ENCODE data around the gene PPP1R10. TPM values are rescaled to one million over a fixed set of nuclear protein-coding genes. Genes with fewer than 3 reads are reported as not detected.

The PPP1R10 gene
- total RNA-seq, 1 donor from 2014 or later = 20.4 TPM

DNA sequence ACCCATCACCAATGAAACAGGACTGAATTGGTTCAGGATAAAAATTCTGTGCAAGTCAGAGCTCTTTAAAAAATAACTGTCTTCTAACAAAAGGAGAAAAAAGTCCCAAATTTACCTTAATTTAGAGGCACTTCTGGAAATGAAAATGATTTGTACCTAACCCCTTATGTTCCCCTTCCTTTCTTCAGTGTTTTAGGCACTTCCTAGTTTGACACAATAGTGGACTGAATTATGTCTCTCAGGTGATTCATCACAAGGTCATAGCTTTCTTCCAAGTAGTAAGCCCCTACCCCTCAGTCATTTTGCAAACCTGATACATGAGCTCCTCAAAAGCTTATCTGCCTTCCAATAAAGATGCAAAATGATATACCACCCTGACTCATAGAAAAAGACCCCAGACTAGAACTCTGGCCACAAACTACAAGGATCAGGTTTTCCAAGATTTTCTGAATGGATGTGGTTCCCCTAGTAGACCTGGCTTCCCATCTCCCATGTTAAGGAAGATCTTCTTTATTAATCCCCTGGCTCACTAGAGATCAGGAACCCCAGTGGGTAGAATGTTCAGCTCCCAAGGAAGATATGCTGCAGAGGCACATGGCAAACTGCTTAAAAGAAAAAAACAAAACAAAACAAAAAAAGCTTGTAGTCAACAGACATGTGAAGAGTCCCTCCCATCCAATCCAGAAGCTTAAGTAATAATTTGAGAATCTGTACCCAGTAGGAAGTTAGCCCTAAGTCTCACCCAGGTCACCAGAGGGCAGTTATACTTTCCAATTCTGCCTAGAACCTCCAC, 3.6 kb downstream of the PPP1R10 start:
- peak overlapping the region; percentile 100 for H3K27ac ChIP-seq (ENCODE audit: low read depth, low read length)
- H3K4me3 ChIP-seq (ENCODE audit: low read length in 3 of 3) = peak overlapping the region in 2 of 3 donors; percentile 48 to 88
- H3K4me1 ChIP-seq (ENCODE audit: control insufficient read depth in 3 of 3, insufficient read depth in 3 of 3, low read length in 3 of 3) = peaks cover 22 to 49% (median 45%) of the 10 kb centered on the region in 3 donors
- H3K27me3 ChIP-seq (ENCODE audit: control insufficient read depth in 3 of 3, insufficient read depth in 3 of 3, low read length in 3 of 3) = no peaks in the 10 kb centered on the region
- H3K36me3 ChIP-seq (ENCODE audit: control insufficient read depth in 3 of 3, insufficient read depth in 3 of 3, low read length in 3 of 3) = peaks cover 17 to 27% (median 25%) of the 10 kb centered on the region in 3 donors
- no peaks in the 10 kb centered on the region for H3K9me3 ChIP-seq (ENCODE audit: control insufficient read depth in 3 of 3, low read length in 3 of 3)
- peak overlapping the region; percentile 87 to 100 (median 98) for H3K9ac ChIP-seq (ENCODE audit: low read depth in 1 of 3, low read length in 3 of 3)

DNA sequence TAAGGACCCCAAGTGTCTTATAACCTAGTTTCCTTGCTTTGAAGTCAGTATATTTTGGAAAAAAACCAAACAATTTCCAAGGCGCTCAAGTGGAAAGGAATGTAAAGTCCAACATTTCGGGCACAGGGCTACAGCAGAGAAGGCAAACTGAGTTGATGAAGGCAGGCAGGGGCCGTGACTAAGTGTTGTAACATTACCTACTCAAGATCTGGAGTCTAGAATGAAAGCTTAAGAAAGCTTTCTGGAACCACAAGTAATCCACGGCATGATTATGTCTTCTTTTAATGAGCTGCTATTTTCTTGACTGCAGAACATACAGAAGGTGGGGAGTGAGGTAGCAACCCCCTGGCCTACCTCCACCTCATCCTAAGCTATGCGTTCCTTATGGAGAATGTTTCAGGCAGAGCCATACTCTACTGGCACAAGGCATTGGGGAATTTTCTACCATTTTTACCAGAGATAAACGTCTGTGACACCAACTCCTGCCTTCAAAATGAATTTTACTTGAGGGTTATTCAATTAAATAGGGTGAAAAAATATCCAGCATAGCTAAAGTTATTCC, 4.3 kb downstream of the PPP1R10 start:
- Histone ChIP-seq H3K27ac (ENCODE audit: low read depth, low read length) (peak overlapping the region; percentile 100), H3K27me3 (ENCODE audit: control insufficient read depth in 3 of 3, insufficient read depth in 3 of 3, low read length in 3 of 3) (no peaks in the 10 kb centered on the region), H3K9me3 (ENCODE audit: control insufficient read depth in 3 of 3, low read length in 3 of 3) (no peaks in the 10 kb centered on the region), H3K4me3 (ENCODE audit: low read length in 3 of 3) (no peak overlapping the region), H3K4me1 (ENCODE audit: control insufficient read depth in 3 of 3, insufficient read depth in 3 of 3, low read length in 3 of 3) (peaks cover 21 to 48% (median 41%) of the 10 kb centered on the region in 3 donors), H3K9ac (ENCODE audit: low read depth in 1 of 3, low read length in 3 of 3) (no peak overlapping the region), H3K36me3 (ENCODE audit: control insufficient read depth in 3 of 3, insufficient read depth in 3 of 3, low read length in 3 of 3) (peaks cover 21 to 33% (median 30%) of the 10 kb centered on the region in 3 donors)

DNA sequence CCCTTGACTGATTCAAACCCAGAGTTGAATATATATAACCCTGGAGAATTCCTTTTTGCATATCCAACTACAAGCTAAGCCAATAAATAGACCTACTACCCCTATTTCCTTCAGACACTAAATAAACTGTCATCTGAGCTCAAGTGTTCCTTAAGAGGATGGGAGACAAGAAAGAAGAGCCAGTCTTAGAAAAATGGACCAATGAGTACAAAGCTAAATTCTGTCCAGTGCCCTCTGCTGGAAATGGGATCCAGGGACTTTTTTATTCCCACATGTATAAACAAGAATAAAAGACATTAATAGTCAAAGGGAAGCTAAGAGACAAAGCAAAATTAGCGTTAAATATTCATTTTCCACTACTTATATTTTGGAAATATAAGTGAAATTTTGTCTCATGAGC, 4.8 kb downstream of the PPP1R10 start:
- H3K27ac ChIP-seq (ENCODE audit: low read depth, low read length) = peak overlapping the region; percentile 100
- H3K9ac ChIP-seq (ENCODE audit: low read depth in 1 of 3, low read length in 3 of 3) = no peak overlapping the region
- no peaks in the 10 kb centered on the region for H3K9me3 ChIP-seq (ENCODE audit: control insufficient read depth in 3 of 3, low read length in 3 of 3)
- H3K4me3 ChIP-seq (ENCODE audit: low read length in 3 of 3) = no peak overlapping the region
- no peaks in the 10 kb centered on the region for H3K27me3 ChIP-seq (ENCODE audit: control insufficient read depth in 3 of 3, insufficient read depth in 3 of 3, low read length in 3 of 3)
- peaks cover 26 to 38% (median 35%) of the 10 kb centered on the region in 3 donors for H3K36me3 ChIP-seq (ENCODE audit: control insufficient read depth in 3 of 3, insufficient read depth in 3 of 3, low read length in 3 of 3)
- H3K4me1 ChIP-seq (ENCODE audit: control insufficient read depth in 3 of 3, insufficient read depth in 3 of 3, low read length in 3 of 3) = peaks cover 21 to 48% (median 41%) of the 10 kb centered on the region in 3 donors

DNA sequence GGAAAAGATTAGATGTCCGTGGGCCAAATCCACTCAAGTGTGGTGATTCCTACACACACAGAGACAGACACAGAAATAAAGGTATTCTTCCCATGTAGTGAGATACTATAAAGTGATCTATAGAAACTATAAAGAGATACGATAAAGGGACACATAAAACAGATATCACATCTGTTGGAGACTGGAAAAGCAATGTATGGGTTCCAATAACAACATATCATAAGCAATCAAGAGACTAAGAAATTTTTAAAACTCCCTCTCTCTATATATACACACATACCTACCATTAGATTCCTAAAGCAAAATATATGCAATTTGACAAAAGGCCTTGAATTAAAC, 5.2 kb downstream of the PPP1R10 start:
- H3K9me3 ChIP-seq (ENCODE audit: control insufficient read depth in 3 of 3, low read length in 3 of 3) = no peaks in the 10 kb centered on the region
- no peak overlapping the region for H3K4me3 ChIP-seq (ENCODE audit: low read length in 3 of 3)
- H3K27ac ChIP-seq (ENCODE audit: low read depth, low read length) = peak overlapping the region; percentile 100
- H3K9ac ChIP-seq (ENCODE audit: low read depth in 1 of 3, low read length in 3 of 3) = no peak overlapping the region
- H3K4me1 ChIP-seq (ENCODE audit: control insufficient read depth in 3 of 3, insufficient read depth in 3 of 3, low read length in 3 of 3) = peaks cover 21 to 45% (median 41%) of the 10 kb centered on the region in 3 donors
- no peaks in the 10 kb centered on the region for H3K27me3 ChIP-seq (ENCODE audit: control insufficient read depth in 3 of 3, insufficient read depth in 3 of 3, low read length in 3 of 3)
- peaks cover 27 to 41% (median 37%) of the 10 kb centered on the region in 3 donors for H3K36me3 ChIP-seq (ENCODE audit: control insufficient read depth in 3 of 3, insufficient read depth in 3 of 3, low read length in 3 of 3)

DNA sequence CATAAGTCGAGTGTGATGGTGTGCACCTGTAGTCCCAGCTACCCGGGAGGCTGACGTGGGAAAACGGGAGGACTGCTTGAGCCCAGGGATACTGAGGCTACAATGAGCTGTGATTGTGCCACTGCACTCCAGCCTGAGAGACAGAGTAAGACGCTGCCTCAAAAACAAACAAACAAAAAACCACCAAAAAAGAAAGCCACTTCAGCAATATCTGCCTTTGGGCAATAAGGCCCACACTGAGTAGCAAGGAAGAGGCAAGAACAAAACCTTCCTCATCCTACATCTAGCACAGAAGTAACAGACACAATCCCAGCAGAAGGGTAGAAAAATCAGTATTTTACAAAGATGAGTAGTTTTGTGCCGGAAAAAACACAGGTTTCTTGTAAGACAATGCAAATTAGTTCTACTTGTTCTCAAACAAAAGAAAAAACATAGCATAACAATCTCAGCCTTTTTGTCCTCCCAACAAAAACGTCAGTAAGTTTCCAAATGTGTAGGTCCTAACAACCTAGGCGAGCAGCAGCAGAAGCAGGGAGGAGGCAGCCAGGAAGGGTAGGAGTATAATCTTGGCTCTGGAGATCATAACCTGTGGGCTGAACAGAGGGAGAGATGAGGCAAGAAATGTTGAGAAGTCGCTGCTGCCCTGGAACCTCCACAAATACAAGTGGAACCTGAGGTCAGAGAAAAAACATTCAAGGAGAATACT, 5.7 kb downstream of the PPP1R10 start:
- peaks cover 27 to 41% (median 37%) of the 10 kb centered on the region in 3 donors for H3K36me3 ChIP-seq (ENCODE audit: control insufficient read depth in 3 of 3, insufficient read depth in 3 of 3, low read length in 3 of 3)
- no peaks in the 10 kb centered on the region for H3K9me3 ChIP-seq (ENCODE audit: control insufficient read depth in 3 of 3, low read length in 3 of 3)
- no peaks in the 10 kb centered on the region for H3K27me3 ChIP-seq (ENCODE audit: control insufficient read depth in 3 of 3, insufficient read depth in 3 of 3, low read length in 3 of 3)
- H3K4me1 ChIP-seq (ENCODE audit: control insufficient read depth in 3 of 3, insufficient read depth in 3 of 3, low read length in 3 of 3) = peaks cover 21 to 42% (median 41%) of the 10 kb centered on the region in 3 donors
- no peak overlapping the region for H3K9ac ChIP-seq (ENCODE audit: low read depth in 1 of 3, low read length in 3 of 3)
- H3K27ac ChIP-seq (ENCODE audit: low read depth, low read length) = no peak overlapping the region
- no peak overlapping the region for H3K4me3 ChIP-seq (ENCODE audit: low read length in 3 of 3)

DNA sequence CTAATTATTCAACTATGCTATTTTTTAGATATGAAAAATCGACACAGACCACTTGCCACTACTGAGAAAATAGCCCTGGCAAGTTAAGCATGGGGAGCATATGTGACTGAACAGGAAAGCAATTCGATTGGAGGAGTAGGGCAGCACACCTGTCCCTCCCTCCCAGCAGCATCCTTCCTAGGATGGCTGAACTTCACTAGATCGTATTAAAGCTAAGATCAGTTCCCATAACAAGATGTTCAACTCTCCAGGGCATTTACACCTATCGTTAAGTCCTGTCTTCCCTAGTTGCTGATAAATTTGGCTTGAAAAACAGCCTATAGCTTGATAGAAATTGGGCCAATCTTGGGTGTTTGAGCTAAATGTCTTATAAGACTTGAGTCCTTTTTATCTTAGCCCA, 7.0 kb downstream of the PPP1R10 start:
- Histone ChIP-seq H3K4me3 (ENCODE audit: low read length in 3 of 3) (no peak overlapping the region), H3K9ac (ENCODE audit: low read depth in 1 of 3, low read length in 3 of 3) (peak overlapping the region in 1 of 3 donors; percentile 11), H3K4me1 (ENCODE audit: control insufficient read depth in 3 of 3, insufficient read depth in 3 of 3, low read length in 3 of 3) (peaks cover 21 to 42% (median 41%) of the 10 kb centered on the region in 3 donors), H3K9me3 (ENCODE audit: control insufficient read depth in 3 of 3, low read length in 3 of 3) (no peaks in the 10 kb centered on the region), H3K27me3 (ENCODE audit: control insufficient read depth in 3 of 3, insufficient read depth in 3 of 3, low read length in 3 of 3) (no peaks in the 10 kb centered on the region), H3K27ac (ENCODE audit: low read depth, low read length) (peak overlapping the region; percentile 5), H3K36me3 (ENCODE audit: control insufficient read depth in 3 of 3, insufficient read depth in 3 of 3, low read length in 3 of 3) (peaks cover 31 to 44% (median 42%) of the 10 kb centered on the region in 3 donors)

DNA sequence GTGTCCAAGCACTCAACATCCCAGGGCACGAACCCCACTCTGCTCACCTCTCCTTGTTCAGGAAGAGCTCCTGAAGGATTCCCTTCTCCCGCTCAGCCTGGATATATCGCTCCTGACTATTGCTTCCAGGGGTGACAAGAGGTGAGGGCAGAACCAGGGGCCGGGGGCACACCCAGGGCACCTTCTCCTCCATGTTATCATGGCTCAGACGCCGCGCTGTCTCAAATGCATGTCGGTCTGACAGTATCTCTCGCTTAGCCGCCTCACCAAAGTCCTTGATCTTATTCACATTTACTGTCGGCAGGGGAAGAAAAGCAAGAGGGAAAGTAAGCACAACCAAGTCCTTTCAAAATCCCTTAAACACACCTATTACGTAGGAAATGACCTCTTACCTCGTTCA, 13.1 kb downstream of the PPP1R10 start:
- no peak overlapping the region for H3K4me3 ChIP-seq (ENCODE audit: low read length in 3 of 3)
- H3K36me3 ChIP-seq (ENCODE audit: control insufficient read depth in 3 of 3, insufficient read depth in 3 of 3, low read length in 3 of 3) = peaks cover 75 to 82% (median 79%) of the 10 kb centered on the region in 3 donors
- no peak overlapping the region for H3K27ac ChIP-seq (ENCODE audit: low read depth, low read length)
- H3K9ac ChIP-seq (ENCODE audit: low read depth in 1 of 3, low read length in 3 of 3) = no peak overlapping the region
- no peaks in the 10 kb centered on the region for H3K27me3 ChIP-seq (ENCODE audit: control insufficient read depth in 3 of 3, insufficient read depth in 3 of 3, low read length in 3 of 3)
- H3K9me3 ChIP-seq (ENCODE audit: control insufficient read depth in 3 of 3, low read length in 3 of 3) = no peaks in the 10 kb centered on the region
- H3K4me1 ChIP-seq (ENCODE audit: control insufficient read depth in 3 of 3, insufficient read depth in 3 of 3, low read length in 3 of 3) = no peaks in the 10 kb centered on the region

DNA sequence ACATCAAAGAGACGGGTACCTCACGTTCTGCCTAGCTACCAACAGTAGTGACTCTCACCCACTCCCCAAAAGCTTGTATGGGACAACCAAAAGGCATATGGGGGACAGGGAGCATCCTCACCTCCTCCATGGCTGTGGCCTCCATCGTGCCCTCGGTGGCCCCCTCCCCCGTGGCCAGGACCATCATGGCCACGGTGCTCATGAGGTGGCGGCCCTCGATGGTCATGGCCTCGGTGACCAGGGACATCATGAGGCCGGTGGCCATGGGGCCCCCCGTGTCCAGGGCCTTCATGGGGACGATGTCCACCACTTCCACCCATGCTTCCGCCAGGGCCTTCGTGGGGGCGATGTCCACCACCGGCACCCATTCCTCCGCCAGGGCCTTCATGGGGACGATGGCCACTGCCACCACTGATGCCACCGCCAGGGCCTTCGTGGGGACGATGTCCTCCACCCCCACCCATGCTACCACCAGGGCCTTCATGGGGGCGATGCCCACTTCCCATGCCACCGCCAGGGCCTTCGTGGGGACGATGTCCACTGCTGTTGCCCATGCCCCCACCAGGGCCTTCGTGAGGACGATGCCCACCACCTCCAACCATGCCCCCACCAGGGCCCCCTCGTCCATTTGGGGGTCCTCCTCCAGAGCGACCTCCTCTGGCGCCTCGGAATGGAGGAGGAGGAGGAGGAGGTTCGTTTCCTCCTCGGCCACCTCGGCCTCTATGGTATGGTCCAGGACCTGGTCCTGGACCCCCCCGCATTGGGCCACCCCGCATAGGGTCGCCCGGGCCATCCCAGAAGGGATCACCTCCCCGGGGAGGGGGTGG, 15.0 kb downstream of the PPP1R10 start:
- Histone ChIP-seq H3K4me1 (ENCODE audit: control insufficient read depth in 3 of 3, insufficient read depth in 3 of 3, low read length in 3 of 3) (no peaks in the 10 kb centered on the region), H3K9ac (ENCODE audit: low read depth in 1 of 3, low read length in 3 of 3) (no peak overlapping the region), H3K9me3 (ENCODE audit: control insufficient read depth in 3 of 3, low read length in 3 of 3) (no peaks in the 10 kb centered on the region), H3K4me3 (ENCODE audit: low read length in 3 of 3) (no peak overlapping the region), H3K27me3 (ENCODE audit: control insufficient read depth in 3 of 3, insufficient read depth in 3 of 3, low read length in 3 of 3) (no peaks in the 10 kb centered on the region), H3K36me3 (ENCODE audit: control insufficient read depth in 3 of 3, insufficient read depth in 3 of 3, low read length in 3 of 3) (peaks cover 61 to 64% (median 63%) of the 10 kb centered on the region in 3 donors), H3K27ac (ENCODE audit: low read depth, low read length) (no peak overlapping the region)

DNA sequence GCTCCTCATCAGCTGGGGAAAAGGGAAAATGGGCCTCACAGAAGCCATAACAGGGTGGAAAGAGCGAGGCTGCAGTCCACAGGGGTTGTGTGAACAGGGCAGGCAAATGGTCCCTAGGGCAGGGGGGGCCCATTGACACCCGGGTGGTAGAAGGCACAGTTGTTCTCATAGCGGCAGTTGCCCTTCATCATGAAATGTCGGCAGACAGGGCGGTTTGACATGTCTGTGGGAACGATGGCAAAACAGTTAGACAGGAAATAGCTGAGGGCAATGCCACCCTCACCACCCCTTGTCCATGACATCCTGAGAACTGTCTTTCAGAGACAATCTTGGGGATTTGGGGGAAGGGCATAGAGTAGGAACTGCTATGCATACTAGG, 15.6 kb downstream of the PPP1R10 start:
- H3K36me3 ChIP-seq (ENCODE audit: control insufficient read depth in 3 of 3, insufficient read depth in 3 of 3, low read length in 3 of 3) = peaks cover 55 to 58% (median 57%) of the 10 kb centered on the region in 3 donors
- no peaks in the 10 kb centered on the region for H3K27me3 ChIP-seq (ENCODE audit: control insufficient read depth in 3 of 3, insufficient read depth in 3 of 3, low read length in 3 of 3)
- no peak overlapping the region for H3K27ac ChIP-seq (ENCODE audit: low read depth, low read length)
- no peak overlapping the region for H3K9ac ChIP-seq (ENCODE audit: low read depth in 1 of 3, low read length in 3 of 3)
- no peaks in the 10 kb centered on the region for H3K9me3 ChIP-seq (ENCODE audit: control insufficient read depth in 3 of 3, low read length in 3 of 3)
- no peaks in the 10 kb centered on the region for H3K4me1 ChIP-seq (ENCODE audit: control insufficient read depth in 3 of 3, insufficient read depth in 3 of 3, low read length in 3 of 3)
- H3K4me3 ChIP-seq (ENCODE audit: low read length in 3 of 3) = no peak overlapping the region

Measured in skeletal muscle tissue (tissue), 4 donors.